GM10248 (cell line): ENCODE results near the gene ADGRG4.

Experiments
- CTCF ChIA-PET: fragments of 300-600 bp; sonication (Branson Sonifier 250); formaldehyde crosslinking; extraction: SDS; loops from one replicate; lab custom pipeline; 2021; ENCODE audit warnings: antibody characterized with exemption; lab: Yijun Ruan, JAX
- POLR2A ChIA-PET: fragments of 350-650 bp; sonication (Branson Sonifier 250); formaldehyde crosslinking; extraction: SDS; loops from one replicate; lab custom pipeline; 2020; ENCODE audit warnings: antibody characterized with exemption; lab: Yijun Ruan, JAX
- DNase-seq: peaks from one replicate; pipeline ENCODE4 v3.0.0; 2012; ENCODE audit errors: extremely low spot score
- CTCF ChIP-seq: IDR thresholded peaks from 2 replicates; pipeline ENCODE4 v1.5.1; 2012; ENCODE audit warnings: mild to moderate bottlenecking, low read depth; ENCODE audit errors: extremely low read depth, missing control alignments, control extremely low read depth

The ADGRG4 gene

GRCh38 chrX:136318895-136319597 lies 18.3 kb downstream of the ADGRG4 start:
- ChIA-PET CTCF (no interaction called here), POLR2A (no interaction called here)
- no peak for TF ChIP-seq CTCF
- no peak for DNase-seq

- ChIA-PET CTCF (no interaction called here), POLR2A (no interaction called here)
- TF ChIP-seq CTCF: no peak
- DNase-seq: no peak
Observed at GRCh38 chrX:136319600-136319999, 18.8 kb downstream of the ADGRG4 start.

- POLR2A ChIA-PET: no interaction called here
- no peak for DNase-seq
- no peak for TF ChIP-seq CTCF
- CTCF ChIA-PET: no interaction called here
Observed at GRCh38 chrX:136321532-136321931, 20.8 kb downstream of the ADGRG4 start.

DNA sequence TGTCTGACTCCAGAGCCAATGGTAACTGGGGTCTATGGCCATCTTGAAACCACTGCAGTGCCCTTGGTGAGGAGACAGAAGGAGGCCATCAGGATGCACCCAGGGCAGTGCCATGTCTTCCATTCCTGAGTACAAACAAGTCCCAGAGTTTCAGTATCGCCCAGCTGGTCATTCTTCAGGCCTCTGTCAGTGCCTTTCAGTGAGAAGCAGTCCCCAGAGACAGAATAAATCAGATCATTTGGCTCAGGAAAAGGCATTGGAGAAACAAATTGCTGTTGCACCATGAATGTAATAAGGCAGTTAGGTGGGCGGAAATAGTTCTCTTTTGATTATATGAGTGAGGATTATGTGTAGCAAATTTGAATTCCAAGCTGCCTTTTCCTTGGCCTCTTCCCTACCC lies 21.3 kb downstream of the ADGRG4 start:
- ChIA-PET CTCF (no interaction called here), POLR2A (no interaction called here)
- DNase-seq: no peak
- no peak for TF ChIP-seq CTCF

DNA sequence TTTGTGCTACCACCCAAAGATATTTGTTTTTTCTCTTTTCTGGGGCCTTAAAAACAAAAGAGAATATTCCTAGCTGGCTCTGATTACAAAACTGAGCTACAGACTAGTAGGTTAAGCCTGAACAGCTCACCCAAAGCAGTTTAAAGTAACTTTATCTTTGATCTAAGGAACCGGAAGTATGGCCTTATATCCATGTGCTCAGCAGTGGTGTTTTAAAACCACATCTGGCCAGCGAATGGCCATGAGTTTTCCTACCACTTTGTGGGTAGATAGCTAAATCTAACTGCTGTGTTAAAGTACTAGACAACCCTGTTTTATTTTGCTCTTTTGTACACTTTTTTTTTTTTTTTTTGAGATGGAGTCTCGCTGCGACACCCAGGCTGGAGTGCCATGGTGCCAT lies 24.6 kb downstream of the ADGRG4 start:
- DNase-seq: no peak
- ChIA-PET POLR2A (no interaction called here), CTCF (no interaction called here)
- TF ChIP-seq CTCF: no peak

GRCh38 chrX:136328933-136329332 lies 28.2 kb downstream of the ADGRG4 start:
- CTCF ChIA-PET: no interaction called here

More at GRCh38 chrX:136328933-136329332, 28.2 kb downstream of the ADGRG4 start:
- no peak for DNase-seq
- POLR2A ChIA-PET: no interaction called here
- TF ChIP-seq CTCF: no peak
